ENCODE data around the gene SLAMF1.
"Not testable (repeated sequence)": the region's sequence is repeated elsewhere in the genome, so short reads cannot be mapped to it uniquely, and the experiment has no call there.

Gene SLAMF1

DNA sequence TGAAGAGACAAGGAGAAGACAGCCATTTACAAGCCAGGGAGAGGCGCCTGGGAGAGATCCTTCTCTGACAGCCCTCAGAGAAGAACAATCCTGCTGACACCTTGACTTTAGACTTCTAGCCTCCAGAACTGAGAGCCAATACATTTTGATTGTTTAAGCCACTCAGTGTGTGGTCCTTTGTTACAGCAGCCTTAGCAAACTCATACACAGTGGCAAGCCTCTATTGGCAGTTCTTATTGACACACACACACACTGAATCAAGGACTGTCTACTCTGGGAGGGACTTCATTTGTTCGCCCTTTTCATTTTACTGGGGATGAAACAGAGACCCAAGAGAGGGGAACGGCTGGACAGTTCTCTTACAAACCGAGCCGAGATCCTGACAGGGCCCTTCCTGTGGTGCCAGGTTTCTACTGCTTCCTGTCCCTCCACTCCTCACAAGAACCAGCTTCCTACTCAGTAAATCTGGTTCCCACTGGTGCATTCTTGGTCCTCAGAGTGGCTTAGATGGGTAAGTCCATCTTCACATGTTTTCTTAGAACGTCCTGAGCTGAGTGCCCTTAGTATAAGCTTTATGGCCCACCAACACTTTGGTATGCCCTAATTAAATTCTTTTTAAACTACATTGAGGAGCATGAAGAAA is 14.7 kb downstream of the SLAMF1 start:
- H3K4me3 ChIP-seq (ENCODE audit: low read depth, low read length): no peak overlapping the region
- TF ChIP-seq, protein P1, sequence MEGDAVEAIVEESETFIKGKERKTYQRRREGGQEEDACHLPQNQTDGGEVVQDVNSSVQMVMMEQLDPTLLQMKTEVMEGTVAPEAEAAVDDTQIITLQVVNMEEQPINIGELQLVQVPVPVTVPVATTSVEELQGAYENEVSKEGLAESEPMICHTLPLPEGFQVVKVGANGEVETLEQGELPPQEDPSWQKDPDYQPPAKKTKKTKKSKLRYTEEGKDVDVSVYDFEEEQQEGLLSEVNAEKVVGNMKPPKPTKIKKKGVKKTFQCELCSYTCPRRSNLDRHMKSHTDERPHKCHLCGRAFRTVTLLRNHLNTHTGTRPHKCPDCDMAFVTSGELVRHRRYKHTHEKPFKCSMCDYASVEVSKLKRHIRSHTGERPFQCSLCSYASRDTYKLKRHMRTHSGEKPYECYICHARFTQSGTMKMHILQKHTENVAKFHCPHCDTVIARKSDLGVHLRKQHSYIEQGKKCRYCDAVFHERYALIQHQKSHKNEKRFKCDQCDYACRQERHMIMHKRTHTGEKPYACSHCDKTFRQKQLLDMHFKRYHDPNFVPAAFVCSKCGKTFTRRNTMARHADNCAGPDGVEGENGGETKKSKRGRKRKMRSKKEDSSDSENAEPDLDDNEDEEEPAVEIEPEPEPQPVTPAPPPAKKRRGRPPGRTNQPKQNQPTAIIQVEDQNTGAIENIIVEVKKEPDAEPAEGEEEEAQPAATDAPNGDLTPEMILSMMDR (IDR thresholded peaks at IDR 0.05; ENCODE audit: low read depth, low read length): no peak
- TF ChIP-seq, protein P2, sequence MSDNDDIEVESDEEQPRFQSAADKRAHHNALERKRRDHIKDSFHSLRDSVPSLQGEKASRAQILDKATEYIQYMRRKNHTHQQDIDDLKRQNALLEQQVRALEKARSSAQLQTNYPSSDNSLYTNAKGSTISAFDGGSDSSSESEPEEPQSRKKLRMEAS (IDR thresholded peaks at IDR 0.05; ENCODE audit: low read depth, low read length): no peak
- TF ChIP-seq MYC (IDR thresholded peaks at IDR 0.05; ENCODE audit: low read depth, low read length) (no peak), POLR2A (IDR thresholded peaks at IDR 0.05; ENCODE audit: extremely low read depth, insufficient read length) (no peak)
- DNase-seq (ENCODE audit: low read depth): no peak

DNA sequence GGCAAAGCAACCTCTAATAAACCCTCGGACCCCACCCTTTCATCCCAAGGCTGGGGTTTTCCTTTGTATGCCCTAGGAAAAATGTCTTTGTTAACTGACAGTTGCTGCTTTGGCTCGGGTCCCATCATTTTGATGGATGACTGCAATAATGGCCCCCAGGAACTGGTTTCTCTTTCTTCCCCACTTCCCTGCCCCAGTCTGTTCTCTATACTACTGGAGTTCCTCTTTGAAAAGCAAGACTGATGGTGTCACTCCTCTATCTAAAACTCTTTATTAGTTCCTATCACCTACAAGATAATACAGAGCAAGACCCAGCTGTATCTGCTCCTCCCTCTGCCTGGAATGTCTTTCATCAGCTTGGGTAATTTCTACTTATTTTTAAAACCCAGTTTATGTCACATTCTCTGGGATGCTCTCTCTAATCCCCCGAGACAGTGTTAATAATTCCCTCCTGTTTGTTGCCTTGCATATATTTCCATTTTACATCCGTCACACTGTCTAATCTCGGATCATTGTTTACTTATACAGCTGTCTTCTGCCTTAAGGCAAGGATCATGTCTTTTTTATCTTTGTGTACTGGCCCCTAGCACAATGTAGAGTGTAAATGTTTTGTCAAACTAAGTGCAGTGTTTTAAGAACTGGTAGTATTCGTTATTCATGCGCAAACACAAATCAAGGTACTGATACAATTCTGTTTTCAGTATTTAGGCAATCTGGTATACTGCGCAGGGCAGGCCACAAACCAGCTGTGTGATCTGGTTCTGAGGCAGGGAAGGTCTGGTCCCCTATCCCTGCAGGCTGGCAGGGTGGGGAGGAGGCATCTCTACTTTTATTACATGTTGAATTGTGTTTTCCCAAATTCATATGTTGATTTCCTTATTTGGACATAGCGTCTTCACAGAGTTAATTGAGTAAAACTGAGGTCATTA is 16.1 kb downstream of the SLAMF1 start:
- TF ChIP-seq POLR2A (IDR thresholded peaks at IDR 0.05; ENCODE audit: extremely low read depth, insufficient read length) (no peak), MYC (IDR thresholded peaks at IDR 0.05; ENCODE audit: low read depth, low read length) (no peak)
- TF ChIP-seq, protein P1 (IDR thresholded peaks at IDR 0.05; ENCODE audit: low read depth, low read length): no peak
- TF ChIP-seq, protein P2 (IDR thresholded peaks at IDR 0.05; ENCODE audit: low read depth, low read length): no peak
- H3K4me3 ChIP-seq (ENCODE audit: low read depth, low read length): no peak overlapping the region
- DNase-seq (ENCODE audit: low read depth): no peak

DNA sequence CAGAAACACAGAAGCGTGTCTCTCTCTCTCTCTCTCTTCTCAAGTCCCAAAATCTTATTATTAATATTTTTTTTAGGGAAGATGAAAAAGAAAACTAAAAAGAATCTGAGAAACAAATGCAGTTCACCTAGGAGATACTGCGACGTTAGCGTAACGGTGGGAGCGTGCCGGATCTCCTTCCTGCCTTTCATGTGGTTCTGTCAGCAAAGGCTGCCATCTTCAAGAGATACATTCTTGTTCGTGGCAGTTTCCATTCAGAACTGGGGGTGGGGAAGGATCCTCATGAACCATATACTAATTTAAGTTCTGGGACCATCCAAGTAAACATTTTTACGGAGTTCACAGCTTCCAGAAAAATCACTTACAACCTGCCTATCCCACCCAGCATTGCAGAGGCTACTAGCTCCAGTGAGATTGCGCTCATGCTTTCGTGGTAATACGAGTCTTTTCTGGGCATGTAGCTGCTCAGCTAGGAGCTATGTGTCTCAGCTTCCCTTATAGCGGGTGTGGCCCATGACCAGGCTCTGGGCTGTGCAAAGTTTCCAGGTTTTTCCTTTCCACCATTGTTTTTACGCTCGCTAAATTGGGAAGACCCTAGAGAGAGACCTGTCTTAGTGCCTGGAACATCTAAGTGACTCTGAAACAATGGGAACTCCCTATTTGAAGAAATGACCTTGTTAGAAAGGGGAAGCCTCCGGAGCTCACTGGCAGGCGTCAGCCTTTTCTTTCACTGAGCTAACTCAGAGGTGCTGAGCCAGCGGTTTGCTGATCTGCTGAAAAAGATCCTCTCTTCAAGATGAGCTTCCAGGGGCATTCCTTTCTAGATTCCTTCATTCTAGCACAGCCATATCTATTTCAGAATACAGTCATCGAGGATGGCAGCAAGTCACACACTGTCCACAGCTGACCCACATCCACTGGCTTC is 17.3 kb downstream of the SLAMF1 start:
- no peak overlapping the region for H3K4me3 ChIP-seq (ENCODE audit: low read depth, low read length)
- TF ChIP-seq POLR2A (IDR thresholded peaks at IDR 0.05; ENCODE audit: extremely low read depth, insufficient read length) (no peak), MYC (IDR thresholded peaks at IDR 0.05; ENCODE audit: low read depth, low read length) (no peak)
- TF ChIP-seq, protein P1 (IDR thresholded peaks at IDR 0.05; ENCODE audit: low read depth, low read length): no peak
- TF ChIP-seq, protein P2 (IDR thresholded peaks at IDR 0.05; ENCODE audit: low read depth, low read length): no peak
- no peak for DNase-seq (ENCODE audit: low read depth)

DNA sequence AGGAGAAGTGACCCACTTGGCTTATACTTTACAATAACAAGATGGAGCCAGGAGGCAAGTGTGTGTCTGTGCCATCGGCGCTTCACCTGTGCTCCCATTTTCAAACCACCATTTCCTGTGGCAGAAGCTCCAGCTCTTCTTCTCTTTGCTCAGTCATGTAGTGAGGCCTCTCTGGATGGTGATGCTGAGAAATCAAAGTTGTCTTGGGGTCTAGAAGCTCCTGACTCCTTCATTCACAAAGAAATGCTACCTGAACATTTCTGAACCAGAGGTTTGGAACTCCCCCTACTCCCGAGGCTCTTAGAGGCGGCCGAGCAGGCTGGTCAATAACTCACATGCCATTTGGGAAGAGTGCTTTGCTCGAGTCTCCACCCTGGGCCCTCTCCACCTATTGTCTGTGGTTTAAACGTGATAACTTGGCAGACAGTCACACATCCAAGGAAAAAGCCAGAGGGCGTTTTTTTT is 18.0 kb downstream of the SLAMF1 start:
- H3K4me3 ChIP-seq (ENCODE audit: low read depth, low read length): no peak overlapping the region
- TF ChIP-seq POLR2A (IDR thresholded peaks at IDR 0.05; ENCODE audit: extremely low read depth, insufficient read length) (no peak), MYC (IDR thresholded peaks at IDR 0.05; ENCODE audit: low read depth, low read length) (no peak)
- TF ChIP-seq, protein P1 (IDR thresholded peaks at IDR 0.05; ENCODE audit: low read depth, low read length): no peak
- TF ChIP-seq, protein P2 (IDR thresholded peaks at IDR 0.05; ENCODE audit: low read depth, low read length): no peak
- DNase-seq (ENCODE audit: low read depth): no peak

DNA sequence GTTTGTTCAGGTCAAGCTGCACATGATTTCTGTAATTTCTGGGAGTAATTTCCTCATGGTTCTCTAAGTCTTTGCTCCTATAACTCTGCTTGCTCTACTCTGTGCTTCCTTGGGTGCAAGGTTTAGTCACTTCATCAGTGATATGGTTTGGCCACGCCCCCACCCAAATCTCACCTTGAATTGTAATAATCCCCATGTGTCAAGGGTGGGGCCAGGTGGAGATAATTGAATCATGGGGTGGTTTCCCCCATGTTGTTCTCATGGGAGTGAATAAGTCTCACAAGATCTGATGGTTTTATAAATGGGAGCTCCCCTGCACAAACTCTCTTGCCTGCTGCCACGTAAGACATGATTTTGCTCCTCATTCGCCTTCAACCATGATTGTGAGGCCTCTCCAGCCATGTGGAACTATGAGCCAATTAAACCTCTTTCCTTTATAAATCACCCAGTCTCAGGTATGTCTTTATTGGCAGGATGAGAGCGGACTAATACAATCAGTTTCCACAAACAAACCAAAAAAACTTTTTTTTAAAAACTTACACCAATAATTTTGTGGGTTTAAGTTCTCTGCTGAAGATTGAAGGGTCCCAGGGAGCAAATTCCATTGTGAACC is 19.1 kb downstream of the SLAMF1 start:
- DNase-seq (ENCODE audit: low read depth); H3K4me3 ChIP-seq (ENCODE audit: low read depth, low read length): not testable (repeated sequence)
